Heart right ventricle (tissue), 16 donors: ENCODE results near the gene NDUFB2. TPM values are rescaled to one million over a fixed set of nuclear protein-coding genes. Genes with fewer than 3 reads are reported as not detected.

Experiments used
- ATAC-seq, 8 donors: fragments of 200-7000 bp; cut with Tn5 transposase; one replicate each; pipeline ENCODE4 v1.9.1; 2020; ENCODE audit warnings: mild to moderate bottlenecking in 8 of 8, moderate library complexity in 8 of 8, moderate number of reproducible peaks in 1 of 8
- DNase-seq, 2 donors: peaks; one replicate each; pipeline ENCODE4 v3.0.0-alpha.2; 2020
- H3K27ac ChIP-seq, 10 donors: fragments of 200-600 bp; sonication (generic) in 2 of 10; one replicate each; pipeline versions ENCODE4 v1.5.0 to v1.8.0; 2020 to 2022; ENCODE audit warnings: mild to moderate bottlenecking in 3 of 10
- H3K27me3 ChIP-seq, 7 donors: fragments of 200-600 bp; one replicate each; pipeline ENCODE4 v1.8.0; 2021 to 2022; ENCODE audit warnings: mild to moderate bottlenecking in 2 of 7
- H3K36me3 ChIP-seq, 9 donors: fragments of 200-600 bp; sonication (generic) in 1 of 9; one replicate each; pipeline versions ENCODE4 v1.5.0 to v1.8.0; 2020 to 2022; ENCODE audit warnings: mild to moderate bottlenecking in 2 of 9
- H3K4me1 ChIP-seq, 9 donors: fragments of 200-600 bp; sonication (generic) in 1 of 9; one replicate each; pipeline versions ENCODE4 v1.5.0 to v1.8.0; 2020 to 2022; ENCODE audit warnings: mild to moderate bottlenecking in 4 of 9
- H3K4me3 ChIP-seq, 10 donors: fragments of 200-600 bp; sonication (generic) in 2 of 10; one replicate each; pipeline versions ENCODE4 v1.5.0 to v1.8.0; 2020 to 2022; ENCODE audit warnings: mild to moderate bottlenecking in 7 of 10, moderate library complexity in 2 of 10
- H3K9me3 ChIP-seq, 11 donors: fragments of 200-600 bp in 10 of 11; sonication (generic) in 2 of 11; one replicate each; pipeline versions ENCODE4 v1.5.0 to v1.8.0; 2013 to 2022; ENCODE audit warnings: mild to moderate bottlenecking in 2 of 11, control low read depth in 1 of 11, moderate library complexity in 1 of 11
- WGBS, 2 donors: extraction: QIAGEN DNeasy Blood & Tissue Kit; methylation state at CpG; one replicate each; pipeline ENCODE4 v1.1.7; 2013; ENCODE audit warnings: inconsistent platforms in 1 of 2; 5-methylcytosine and 5-hydroxymethylcytosine counted together
- intact Hi-C, 10 donors: fragments of 100-400 bp; cut with DNase I; formaldehyde crosslinking; loops; one replicate each; pipeline versions ENCODE4 v1.11.1 to v1.14.2; 2022
- polyA plus RNA-seq, 2 donors: library from polyadenylated mRNA; stranded (reverse); fragments of 200-250 nt; gene quantifications; one replicate each; pipeline ENCODE4 v1.2.3, GENCODE V29; 2013
- total RNA-seq, 10 donors: library from RNA; stranded (reverse); fragmentation: NEBNext Ultra II Directional in 3 of 10; extraction: Animal tissue kit (Norgen Biotek cat#: 25700) in 3 of 10; gene quantifications; one replicate each; pipeline versions ENCODE4 v1.2.1 to v1.2.4, GENCODE V29; 2021 to 2023
- TF ChIP-seq, protein P1 (sequence below), 9 donors: fragments of 200-600 bp; sonication (generic) in 2 of 9; IDR thresholded peaks; one replicate each; pipeline versions ENCODE4 v1.5.0 to v1.8.0; 2021 to 2022; ENCODE audit warnings: antibody characterized with exemption in 9 of 9, mild to moderate bottlenecking in 5 of 9, moderate library complexity in 1 of 9
- donor health status: Arrhythmogenic right ventricular cardiomyopathy.
- donor health status: ischemic (EF 13 %, LVEDD 7.1; RV severe dilation, severe dysfunction).
- donor health status: healthy with polysubstance abuse.
- donor health status: DM: no; HTN: yes; CAD: no.
- donor health status: DM: no; HTN: no; CAD: no.
- donor health status: ischemic (EF 25% LVEDD 6.9; RV normal size, moderate dysfunction).
- donor health status: ischemic (EF 25% LVEDD 5.7; RV mildly dilated, moderate dysfunction).
- donor health status: healthy.
- donor health status: DM: yes; HTN: yes; CAD: no.
- donor health status: Ischemic cardiomyopathy.
- donor health status: ischemic (EF 35%, LVEDD 5.7; RV mildly dilated, moderate dysfunction).
- donor health status: nonischemic (EF 11% LVEDD 7.7; RV severe dilation, severe dysfunction).
- donor health status: DM: yes; HTN: yes; CAD: no.
- donor health status: PGD.
- donor health status: ischemic (EF 29% LVEDD 5.4; RV normal size, mild dysfunction).
- donor health status: nonischemic (EF 23%, LVEDD 6.1; RV moderate dilation, normal function).

The NDUFB2 gene
- total and polyA plus RNA-seq, 12 donors: 211 to 876 (median 653) TPM

DNA sequence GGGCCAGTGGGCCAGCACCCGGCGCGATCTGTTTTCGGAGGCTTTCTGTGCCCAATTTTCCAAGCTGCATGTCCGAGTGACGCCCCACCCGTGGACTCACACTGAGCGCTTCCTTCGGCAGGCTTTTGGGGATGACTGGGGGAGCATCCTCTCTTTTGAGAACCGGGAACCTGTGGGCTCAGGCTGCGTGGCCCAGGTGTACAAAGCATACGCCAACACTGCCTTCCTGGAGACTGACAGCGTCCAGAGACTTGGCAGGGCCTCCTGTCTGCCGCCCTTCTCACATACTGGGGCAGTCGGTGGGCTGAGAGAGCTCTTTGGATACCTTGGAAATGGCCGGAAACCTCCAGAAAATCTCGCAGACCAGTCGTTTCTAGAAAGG is 22.7 kb upstream of the NDUFB2 start:
- no peaks in the 10 kb centered on the region for H3K27me3 ChIP-seq
- H3K36me3 ChIP-seq: peaks cover 0 to 14% (median 0%) of the 10 kb centered on the region in 9 donors
- H3K4me3 ChIP-seq: peak overlapping the region; percentile 62 to 99 (median 78)
- TF ChIP-seq, protein P1, sequence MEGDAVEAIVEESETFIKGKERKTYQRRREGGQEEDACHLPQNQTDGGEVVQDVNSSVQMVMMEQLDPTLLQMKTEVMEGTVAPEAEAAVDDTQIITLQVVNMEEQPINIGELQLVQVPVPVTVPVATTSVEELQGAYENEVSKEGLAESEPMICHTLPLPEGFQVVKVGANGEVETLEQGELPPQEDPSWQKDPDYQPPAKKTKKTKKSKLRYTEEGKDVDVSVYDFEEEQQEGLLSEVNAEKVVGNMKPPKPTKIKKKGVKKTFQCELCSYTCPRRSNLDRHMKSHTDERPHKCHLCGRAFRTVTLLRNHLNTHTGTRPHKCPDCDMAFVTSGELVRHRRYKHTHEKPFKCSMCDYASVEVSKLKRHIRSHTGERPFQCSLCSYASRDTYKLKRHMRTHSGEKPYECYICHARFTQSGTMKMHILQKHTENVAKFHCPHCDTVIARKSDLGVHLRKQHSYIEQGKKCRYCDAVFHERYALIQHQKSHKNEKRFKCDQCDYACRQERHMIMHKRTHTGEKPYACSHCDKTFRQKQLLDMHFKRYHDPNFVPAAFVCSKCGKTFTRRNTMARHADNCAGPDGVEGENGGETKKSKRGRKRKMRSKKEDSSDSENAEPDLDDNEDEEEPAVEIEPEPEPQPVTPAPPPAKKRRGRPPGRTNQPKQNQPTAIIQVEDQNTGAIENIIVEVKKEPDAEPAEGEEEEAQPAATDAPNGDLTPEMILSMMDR (IDR thresholded peaks at IDR 0.05): no peak
- peaks cover 0 to 35% (median 33%) of the 10 kb centered on the region in 9 donors for H3K4me1 ChIP-seq
- intact Hi-C loops: loop anchor here in 4 of 10 donors (10.0 kb wide), 1 partner anchor 341 kb away; the partner anchor contains the start of gene MRPS33 (in 4 of the 4)
- WGBS, 2 donors: 27 to 37% methylated on average over 18 of the region's 18 CpGs
- H3K9me3 ChIP-seq: no peaks in the 10 kb centered on the region
- H3K27ac ChIP-seq: peak overlapping the region in 8 of 10 donors; percentile 71 to 89 (median 85)
- no peak for DNase-seq
- peak; percentile 1 to 42 (median 21) for ATAC-seq

DNA sequence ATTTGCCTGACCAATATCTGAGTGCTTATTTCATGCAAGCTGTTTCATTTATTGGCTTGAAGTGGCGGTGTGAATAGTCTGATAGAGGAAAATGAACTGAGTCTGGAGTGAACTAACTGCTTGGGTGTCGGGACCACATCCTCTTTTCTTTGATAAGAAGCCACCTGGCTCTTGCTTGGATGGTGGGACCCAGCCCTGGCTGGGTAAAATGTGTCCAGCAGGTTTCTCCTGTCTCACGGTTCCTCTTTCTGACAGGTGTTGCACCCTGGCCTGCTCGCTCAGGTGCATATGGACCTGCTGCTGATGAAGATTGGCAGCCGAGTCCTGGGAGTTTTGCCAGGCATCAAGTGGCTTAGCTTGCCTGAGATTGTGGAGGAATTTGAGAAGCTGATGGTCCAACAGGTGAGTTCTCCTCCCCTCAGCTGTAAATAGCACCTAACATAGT is 22.1 kb upstream of the NDUFB2 start:
- Histone ChIP-seq H3K36me3 (peaks cover 0 to 20% (median 0%) of the 10 kb centered on the region in 9 donors), H3K27ac (peak overlapping the region in 2 of 10 donors; percentile 75 to 76), H3K9me3 (no peaks in the 10 kb centered on the region), H3K4me1 (peaks cover 0 to 35% (median 33%) of the 10 kb centered on the region in 9 donors), H3K27me3 (no peaks in the 10 kb centered on the region), H3K4me3 (peak overlapping the region in 1 of 10 donors; percentile 82)
- 75% methylated on average over 5 of the region's 5 CpGs for WGBS, 2 donors
- intact Hi-C loops: loop anchor here in 4 of 10 donors (10.0 kb wide), 1 partner anchor 340 kb away; the partner anchor contains the start of gene MRPS33 (in 4 of the 4)
- TF ChIP-seq, protein P1 (IDR thresholded peaks at IDR 0.05): no peak
- DNase-seq (no peak), ATAC-seq (no peak)

DNA sequence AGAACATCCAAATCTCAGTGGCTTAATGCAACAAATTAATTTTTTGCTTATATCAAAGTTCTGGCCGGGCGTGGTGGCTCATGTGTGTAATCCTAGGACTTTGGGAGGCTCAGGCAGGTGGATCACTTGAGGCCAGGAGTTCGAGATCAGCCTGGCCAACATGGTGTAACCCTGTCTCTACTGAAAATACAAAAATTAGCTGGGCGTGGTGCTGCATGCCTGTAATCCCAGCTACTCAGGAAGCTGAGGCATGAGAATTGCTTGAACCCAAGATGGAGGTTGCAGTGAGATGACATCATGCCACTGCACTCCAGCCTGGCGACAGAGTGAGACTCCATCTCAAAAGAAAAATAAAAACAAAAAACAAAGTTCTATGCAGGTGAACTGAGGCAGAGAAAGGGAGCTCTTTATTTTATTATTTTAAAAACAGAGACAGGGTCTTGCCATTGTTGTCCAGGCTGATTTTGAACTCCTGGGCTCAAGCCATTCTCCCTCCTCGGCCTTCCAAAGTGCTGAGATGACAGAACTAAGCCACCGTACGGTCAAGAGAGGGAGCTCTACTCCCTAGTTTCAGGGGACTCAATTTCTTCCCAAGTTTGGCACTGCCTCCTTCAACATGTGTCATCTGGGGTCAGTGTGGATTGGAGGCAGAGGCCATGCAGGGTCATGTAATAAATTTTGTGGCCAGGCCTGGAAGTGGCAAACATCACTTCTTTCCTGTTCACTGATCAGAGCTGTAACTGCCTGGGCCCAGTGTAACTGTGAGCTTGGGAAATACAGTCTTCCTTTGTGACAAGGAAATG is 21.4 kb upstream of the NDUFB2 start:
- Histone ChIP-seq H3K27me3 (no peaks in the 10 kb centered on the region), H3K36me3 (peaks cover 0 to 27% (median 0%) of the 10 kb centered on the region in 9 donors), H3K9me3 (no peaks in the 10 kb centered on the region), H3K27ac (peak overlapping the region in 2 of 10 donors; percentile 17 to 33), H3K4me1 (peaks cover 0 to 35% (median 33%) of the 10 kb centered on the region in 9 donors), H3K4me3 (no peak overlapping the region)
- 58% methylated on average over 8 of the region's 8 CpGs for WGBS, 2 donors
- TF ChIP-seq, protein P1 (IDR thresholded peaks at IDR 0.05): peak in 7 of 9 donors; percentile 34 to 69 (median 46)
- intact Hi-C loops: loop anchor here in 4 of 10 donors (10.0 kb wide), 1 partner anchor 340 kb away; the partner anchor contains the start of gene MRPS33 (in 4 of the 4)
- ATAC-seq (peak; percentile 28 to 76 (median 64)), DNase-seq (peak in 1 of 2 donors; percentile 41)

DNA sequence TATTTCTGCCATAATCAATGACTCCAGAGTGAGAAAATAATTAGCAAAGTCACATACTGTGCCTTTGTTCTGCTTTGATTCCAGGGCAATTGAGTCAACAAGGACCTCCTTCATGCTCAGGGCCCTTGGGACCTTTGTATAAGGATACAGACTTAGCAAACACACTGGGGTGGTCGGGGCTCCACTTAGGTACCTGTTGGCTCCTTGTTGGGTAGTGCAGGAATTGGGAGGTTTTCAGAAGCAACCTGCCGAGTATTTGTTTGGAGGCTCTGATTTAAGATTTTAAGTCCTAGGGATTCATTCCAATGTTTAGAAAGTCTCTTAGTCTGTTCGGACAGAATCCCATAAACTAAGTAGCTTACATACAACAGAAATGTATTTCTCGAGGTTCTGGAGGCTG is 20.8 kb upstream of the NDUFB2 start:
- 90% methylated on average over 4 of the region's 4 CpGs for WGBS, 2 donors
- Histone ChIP-seq H3K36me3 (peaks cover 0 to 33% (median 0%) of the 10 kb centered on the region in 9 donors), H3K27me3 (no peaks in the 10 kb centered on the region), H3K27ac (peak overlapping the region in 2 of 10 donors; percentile 17 to 33), H3K4me3 (no peak overlapping the region), H3K4me1 (peaks cover 0 to 35% (median 33%) of the 10 kb centered on the region in 9 donors), H3K9me3 (no peaks in the 10 kb centered on the region)
- DNase-seq (no peak), ATAC-seq (no peak)
- TF ChIP-seq, protein P1 (IDR thresholded peaks at IDR 0.05): no peak
- intact Hi-C loops: loop anchor here in 4 of 10 donors (10.0 kb wide), 1 partner anchor 339 kb away; the partner anchor contains the start of gene MRPS33 (in 4 of the 4)
